ELR (cell line): ENCODE results near the gene KDM2A.
"Not testable (repeated sequence)": the region's sequence is repeated elsewhere in the genome, so short reads cannot be mapped to it uniquely, and the experiment has no call there.

Experiments
- DNase-seq: peaks from one replicate; pipeline ENCODE4 v3.0.0-alpha.2; 2015; ENCODE audit warnings: low read depth

Gene KDM2A

DNA sequence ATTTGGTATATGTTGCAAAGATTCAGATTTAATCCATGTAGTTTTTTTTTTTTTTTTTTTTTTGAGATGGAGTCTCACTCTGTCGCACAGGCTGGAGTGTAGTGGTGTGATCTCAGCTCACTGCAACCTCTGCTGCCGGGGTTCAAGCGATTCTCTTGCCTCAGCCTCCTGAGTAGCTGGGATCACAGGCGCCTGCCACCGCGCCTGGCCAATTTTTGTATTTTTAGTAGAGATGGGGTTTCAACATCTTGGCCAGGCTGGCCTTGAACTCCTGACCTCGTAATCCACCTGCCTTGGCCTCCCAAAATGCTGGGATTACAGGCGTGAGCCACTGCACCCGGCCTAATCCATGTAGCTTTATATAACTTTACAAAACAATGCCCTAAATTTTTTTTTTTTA, 49.8 kb downstream of the KDM2A start:
- not testable (repeated sequence) for DNase-seq

DNA sequence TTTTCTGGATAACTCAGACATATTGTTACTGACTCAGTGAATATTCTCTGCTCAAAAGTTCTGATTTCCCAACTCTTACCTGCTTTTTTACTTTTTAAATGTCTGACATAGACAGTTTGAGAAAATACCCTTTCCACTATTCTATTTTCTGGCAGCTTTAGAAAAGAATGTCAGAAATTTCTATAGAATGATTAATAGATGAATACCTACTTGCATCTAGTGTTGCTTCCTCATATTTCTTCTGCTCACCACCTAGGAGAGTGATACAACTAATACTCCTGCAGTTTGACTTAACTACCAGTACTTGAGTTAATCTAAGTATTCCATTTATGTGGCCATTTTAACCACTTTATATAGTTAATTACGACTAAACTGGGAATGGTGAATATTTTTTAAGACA, 55.2 kb downstream of the KDM2A start:
- no peak for DNase-seq

DNA sequence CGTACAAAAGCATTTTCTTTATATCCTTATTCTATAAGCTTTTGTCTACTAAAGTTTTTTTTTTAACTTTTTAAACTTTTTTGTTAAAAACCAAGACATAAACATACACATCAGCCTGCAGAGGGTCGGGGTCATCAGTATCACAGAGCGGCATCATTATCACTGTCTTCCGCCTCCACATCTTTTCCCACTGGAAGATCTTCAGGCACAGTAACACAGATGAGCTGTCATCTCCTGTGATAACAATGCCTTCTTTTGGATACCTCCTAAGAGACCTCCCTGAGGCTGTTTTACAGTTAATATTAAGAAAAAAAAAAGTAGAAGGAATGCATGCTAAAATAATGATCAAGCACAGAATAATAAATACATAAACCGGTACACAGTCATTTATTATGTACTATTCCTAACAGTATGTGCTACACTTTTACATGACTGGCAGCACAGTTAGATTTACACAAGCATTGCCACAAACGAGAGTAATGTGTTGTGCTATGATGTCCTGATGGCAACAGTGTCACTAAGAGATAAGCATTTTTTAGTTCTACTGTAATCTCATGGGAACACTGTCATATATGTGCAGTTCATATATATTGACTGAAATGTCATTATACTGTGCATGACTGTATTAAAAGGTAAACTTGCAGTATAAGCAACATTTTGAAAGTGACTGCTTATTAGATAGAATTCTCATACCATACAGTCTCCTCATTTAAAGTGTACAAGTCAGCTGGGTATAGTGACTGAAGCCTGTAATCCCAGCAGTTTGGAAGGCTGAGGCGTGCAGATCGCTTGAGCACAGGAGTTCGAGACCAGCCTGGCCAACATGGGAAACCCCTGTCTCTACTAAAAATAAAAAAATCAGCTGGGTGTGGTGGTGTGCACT, 58.6 kb downstream of the KDM2A start:
- DNase-seq = no peak

DNA sequence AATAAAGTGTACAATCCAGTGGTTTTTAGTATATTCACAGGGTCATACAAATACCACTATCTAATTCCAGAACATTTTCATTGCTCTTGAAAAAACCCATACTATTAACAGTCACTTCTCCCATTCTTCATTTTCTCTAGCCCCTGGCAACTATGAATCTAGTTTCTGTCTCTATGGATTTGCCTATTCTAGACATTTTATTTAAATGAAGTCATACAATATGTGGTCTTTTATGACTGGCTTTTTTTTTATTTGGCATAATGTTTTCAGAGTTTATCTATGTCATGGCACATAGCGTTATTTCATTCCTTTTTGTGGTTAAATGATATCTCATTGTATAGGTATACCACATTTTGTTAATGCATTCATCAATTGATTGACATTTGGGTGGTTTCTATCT, 59.4 kb downstream of the KDM2A start:
- peak; percentile 62 for DNase-seq

DNA sequence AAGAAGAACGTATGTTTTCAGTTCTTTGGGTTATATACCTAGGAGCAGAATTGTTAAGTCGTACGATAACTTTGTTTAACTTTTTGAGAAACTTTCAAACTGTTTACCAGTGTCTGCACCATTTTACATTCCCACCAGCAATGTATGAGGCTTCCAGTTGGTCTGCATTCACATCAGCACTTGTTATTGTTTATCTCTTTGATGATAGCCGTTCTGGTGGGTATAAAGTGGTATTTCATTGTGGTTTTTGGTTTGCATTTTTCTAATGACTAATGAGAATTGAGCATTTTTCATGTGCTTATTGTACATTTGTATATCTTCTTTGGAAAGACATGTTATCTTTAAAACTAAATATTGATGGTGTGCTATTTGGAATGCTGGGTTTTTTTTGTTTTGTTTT, 59.8 kb downstream of the KDM2A start:
- DNase-seq = peak; percentile 78

DNA sequence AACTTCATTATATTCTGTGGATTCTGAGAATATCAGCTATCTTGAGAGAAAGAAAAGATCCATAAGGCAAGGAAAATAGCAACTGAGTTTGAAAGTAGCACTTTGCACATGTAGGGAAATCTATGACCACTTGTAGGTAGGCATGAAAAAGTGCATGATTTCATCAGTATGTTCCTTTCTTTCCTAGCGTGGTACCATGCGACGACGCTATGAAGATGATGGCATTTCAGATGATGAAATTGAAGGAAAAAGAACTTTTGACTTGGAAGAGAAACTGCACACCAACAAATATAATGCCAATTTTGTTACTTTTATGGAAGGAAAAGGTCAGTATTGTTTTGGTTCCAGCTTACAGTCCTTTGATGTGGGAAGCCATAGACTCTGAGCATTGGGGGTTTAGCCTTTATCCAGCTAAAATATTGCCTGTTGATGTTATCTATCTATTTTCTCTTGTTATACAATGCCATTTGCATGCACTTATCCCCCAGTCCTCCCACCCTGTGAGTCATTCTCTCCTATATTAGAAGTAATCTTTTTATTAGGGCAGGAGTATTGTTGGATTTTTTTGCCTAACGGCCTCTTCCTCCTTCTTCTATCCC, 60.9 kb downstream of the KDM2A start:
- peak; percentile 16 for DNase-seq

DNA sequence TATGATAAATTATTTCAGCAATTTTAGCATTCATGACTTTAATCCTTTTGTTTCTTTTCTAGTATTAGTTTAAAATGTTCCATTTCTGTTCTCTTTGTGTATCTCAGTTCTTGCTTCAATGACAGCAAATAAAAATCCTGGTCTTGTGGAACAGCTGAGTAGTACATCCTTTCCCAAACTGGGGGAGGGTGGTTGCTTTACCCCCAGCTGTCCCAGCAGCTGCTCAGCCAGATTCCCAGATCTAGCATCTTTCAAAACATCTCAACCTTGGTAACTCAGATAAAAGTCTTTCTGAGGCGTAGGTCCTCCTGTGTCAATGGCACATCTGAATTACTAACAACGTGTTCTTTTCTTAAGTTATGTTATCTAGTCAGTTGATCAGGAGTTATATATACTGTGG, 75.0 kb downstream of the KDM2A start:
- DNase-seq = no peak

DNA sequence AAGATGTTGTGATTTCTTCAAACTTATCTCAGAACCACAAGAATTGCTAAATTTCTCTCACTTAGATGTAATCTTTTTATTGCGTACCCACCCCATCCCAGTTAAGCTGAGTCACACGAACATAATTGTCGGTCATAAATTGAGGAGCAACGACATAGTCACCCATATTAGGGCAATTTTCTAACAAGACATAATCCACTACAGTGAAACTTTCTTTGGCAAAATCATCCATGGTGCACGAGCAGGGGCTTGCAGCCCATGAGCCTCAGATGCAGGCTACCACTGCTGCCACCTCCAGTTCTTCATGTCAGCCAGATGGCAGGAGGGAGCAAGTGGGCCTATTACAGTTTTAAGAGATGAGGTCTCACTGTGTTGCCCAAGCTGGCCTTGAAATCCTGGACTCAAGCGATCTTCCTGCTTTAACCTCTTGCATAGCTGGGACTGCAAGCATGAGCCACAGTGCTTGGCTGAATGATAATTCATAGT, 77.0 kb downstream of the KDM2A start:
- peak; percentile 64 for DNase-seq

DNA sequence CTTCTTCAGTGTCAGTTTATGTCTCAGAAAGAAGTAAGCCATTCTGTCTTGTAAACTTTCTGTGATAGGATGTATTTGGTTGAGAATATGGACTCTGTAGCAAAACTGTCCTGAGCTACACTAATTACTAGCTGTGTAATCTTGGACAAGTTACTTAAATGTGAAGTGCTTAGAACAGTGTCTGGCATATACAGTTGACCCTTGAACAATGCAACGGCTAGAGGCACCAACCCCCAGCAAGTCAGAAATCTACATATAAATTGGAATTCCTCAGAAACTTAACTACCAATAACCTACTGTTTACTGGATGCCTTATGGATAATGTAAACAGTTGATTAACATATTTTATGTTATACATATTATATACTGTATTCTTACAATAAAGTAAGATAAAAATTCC, 78.5 kb downstream of the KDM2A start:
- no peak for DNase-seq

DNA sequence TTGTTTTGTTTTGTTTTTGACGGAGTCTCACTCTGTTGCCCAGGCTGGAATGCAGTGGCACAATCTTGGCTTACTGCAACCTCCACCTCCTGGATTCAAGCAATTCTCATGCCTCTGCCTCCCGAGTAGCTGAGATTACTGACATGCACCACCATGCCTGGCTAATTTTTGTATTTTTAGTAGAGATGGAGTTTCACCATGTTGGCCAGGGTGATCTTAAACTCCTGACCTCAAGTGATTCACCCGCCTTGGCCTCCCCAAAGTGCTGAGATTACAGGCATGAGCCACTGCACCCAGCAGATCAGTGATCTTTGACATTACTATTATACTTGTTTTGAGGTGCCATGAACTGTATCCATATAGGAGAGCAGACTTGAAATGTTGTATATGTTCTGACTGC, 79.7 kb downstream of the KDM2A start:
- DNase-seq = not testable (repeated sequence)

DNA sequence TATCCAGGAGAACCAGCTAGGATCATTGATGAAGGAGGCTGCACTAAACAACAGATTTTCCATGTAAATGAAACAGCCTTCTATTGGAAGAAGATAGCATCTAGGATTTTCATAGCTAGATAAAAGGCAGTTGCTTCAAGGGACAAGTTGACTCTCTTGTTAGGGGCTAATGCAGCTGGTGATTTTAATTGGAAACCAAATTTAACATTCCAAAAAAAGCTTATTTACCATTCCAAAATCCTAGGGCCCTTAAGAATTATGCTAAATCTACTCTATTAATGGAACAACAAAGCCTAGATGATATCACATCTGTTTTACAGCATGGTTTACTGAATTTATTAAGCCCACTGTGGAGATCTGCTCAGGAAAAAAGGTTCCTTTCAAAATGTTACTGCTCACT, 80.7 kb downstream of the KDM2A start:
- DNase-seq = no peak

DNA sequence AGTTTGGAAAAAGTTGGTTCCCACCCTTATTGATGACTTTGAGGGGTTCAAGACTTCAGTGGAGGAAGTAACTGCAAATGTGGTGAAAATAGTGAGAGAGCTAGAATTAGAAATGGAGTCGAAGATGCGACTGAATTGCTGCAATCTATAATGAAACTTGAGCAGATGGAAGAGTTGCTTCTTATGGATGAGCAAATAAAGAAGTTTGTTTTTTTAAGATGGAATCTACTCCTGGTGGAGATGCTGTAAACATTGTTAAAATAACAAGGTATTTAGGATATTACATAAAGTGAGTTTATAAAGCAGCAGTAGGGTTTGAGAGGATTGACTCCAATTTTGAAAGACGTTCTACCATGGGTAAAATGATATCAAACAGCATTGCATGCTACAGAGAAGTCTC, 83.0 kb downstream of the KDM2A start:
- DNase-seq = no peak

DNA sequence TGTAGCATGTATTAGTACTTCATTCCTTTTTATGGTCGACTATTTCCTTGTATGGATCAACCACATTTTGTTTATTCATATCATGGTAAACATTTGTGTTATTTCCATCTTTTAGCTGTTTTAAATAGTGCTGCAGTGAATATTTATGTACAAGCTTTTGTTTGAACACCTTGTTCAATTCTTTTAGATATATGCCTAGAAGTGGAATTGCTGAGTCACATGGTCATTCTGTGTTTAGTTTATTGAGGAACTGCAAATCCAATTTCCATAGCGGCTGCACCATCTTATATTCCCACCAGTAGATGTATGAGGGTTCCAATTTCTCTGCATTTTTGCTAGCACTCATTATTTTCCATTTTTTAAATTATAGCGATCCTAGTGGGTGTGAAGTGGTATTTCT, 85.8 kb downstream of the KDM2A start:
- no peak for DNase-seq

DNA sequence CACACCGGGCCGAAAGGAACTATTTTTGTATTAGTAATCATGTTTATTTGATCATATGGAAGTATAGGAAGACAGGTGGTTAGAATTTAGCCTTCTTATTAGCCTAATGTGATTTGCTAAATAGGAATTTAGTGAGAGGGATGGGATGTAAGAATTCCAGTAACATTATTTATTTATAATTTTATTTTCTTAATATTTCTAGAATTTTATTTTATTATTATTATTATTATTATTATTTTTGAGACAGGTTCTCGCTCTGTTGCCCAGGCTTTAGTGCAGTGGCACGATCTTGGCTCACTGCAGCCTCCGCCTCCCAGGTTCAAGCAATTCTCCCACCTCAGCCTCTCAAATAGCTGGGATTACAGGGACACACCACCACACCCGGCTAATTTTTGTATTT, 90.2 kb downstream of the KDM2A start:
- DNase-seq = not testable (repeated sequence)

DNA sequence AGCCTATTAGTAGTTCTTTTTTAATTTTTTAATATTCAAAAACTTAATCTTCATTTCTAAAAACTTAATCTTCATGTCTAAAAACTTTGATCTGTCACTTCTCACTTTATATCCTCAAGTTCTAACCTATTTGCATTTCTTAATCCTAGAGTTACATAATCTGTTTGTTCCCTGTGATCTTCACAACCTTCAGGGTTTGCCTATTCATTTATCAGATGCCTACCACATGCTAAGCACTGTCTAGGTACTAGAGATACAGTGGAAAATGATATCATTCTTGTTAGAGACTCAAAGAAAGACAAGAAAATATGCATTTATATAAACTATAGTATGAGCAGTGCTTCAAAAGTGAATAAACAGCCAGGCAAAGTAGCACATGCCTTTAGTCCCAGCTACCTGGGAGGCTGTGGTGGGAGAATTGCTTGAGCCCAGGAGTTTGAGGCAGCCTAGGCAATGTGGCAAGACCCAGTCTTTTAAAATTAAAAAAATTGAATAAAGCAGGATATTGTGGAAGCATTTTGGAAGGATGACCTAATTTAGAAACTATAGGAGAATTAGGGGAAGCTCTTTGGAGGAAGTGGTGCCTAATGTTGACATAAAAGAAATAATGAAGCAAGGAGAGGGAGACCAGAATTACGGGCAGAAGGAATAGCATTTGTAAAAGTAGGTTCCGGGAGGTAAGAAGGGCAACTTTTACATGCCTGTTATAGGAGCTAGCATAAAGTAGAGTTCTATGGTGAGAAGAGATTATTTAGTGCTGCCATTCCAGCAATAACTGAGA, 92.8 kb downstream of the KDM2A start:
- DNase-seq = no peak

DNA sequence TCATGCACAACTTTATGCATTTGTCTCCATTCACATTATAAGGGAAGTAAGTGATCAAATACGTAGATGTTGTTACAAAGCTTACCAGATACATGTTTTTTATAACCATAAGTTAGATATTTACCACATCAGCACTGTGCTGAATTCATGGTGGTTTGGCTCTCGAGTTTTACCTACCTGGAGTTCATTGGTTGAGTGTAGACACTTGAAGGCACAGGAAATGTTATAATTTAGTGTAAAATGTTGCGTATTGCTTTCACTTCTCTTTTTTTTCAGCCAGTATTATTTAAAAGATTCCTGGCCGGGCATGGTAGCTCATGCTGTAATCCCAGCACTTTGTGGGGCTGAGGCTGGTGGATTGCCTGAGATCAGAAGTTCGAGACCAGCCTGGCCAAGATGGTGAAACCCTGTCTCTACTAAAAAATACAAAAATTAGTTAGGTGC, 94.1 kb downstream of the KDM2A start:
- DNase-seq = no peak

DNA sequence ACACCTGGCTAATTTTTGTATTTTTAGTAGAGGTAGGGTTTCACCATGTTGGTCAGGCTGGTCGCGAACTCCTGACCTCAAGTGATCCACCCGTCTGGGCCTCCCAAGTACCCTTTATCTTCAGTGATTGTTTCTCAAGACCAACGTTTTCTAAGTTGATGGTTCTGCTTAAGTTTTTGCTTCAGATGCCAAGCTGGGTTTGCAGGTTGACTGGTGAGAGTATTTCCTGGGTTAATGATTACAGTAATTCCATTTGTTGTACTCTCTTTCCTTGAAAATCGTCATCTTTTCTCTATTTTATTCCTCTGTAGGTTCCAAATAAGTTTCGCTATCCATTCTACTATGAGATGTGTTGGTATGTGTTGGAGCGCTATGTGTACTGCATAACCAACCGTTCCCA, 108.7 kb downstream of the KDM2A start:
- DNase-seq = no peak

DNA sequence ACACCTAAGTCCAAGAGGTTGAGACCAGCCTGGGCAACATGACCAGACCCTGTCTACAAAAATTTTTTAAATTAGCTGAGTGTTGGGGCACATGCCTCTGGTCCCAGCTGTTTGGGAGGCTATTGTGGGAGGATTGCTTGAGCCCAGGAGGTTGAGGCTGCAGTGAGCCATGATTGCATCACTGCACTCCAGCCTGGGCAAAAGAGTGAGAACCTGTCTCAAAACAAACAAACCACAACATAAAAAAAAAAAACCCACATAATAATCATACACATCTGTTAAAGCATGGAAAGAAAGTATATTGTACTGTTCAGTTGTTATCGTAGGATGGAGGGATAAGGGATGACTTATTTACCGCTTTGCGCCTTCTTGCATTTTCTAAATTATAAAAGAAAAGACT, 111.3 kb downstream of the KDM2A start:
- no peak for DNase-seq

DNA sequence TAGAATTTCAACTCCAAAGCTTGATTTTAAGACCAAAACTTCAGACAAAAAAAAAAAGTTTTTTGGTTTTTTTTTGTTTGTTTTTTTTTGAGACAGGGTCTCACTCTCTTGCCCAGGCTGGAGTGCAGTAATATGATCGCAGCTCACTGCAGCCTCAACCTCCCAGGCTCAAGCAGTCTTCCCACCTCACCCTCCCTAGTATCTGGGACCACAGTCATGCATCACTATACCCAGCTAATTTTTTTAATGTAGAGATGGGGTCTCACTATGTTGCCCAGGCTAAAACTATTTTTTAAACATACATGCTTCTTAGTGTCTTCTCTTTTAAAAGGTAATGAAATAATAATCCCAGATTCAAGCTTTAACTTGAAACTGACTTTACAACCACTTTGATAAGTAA, 111.8 kb downstream of the KDM2A start:
- DNase-seq = no peak

DNA sequence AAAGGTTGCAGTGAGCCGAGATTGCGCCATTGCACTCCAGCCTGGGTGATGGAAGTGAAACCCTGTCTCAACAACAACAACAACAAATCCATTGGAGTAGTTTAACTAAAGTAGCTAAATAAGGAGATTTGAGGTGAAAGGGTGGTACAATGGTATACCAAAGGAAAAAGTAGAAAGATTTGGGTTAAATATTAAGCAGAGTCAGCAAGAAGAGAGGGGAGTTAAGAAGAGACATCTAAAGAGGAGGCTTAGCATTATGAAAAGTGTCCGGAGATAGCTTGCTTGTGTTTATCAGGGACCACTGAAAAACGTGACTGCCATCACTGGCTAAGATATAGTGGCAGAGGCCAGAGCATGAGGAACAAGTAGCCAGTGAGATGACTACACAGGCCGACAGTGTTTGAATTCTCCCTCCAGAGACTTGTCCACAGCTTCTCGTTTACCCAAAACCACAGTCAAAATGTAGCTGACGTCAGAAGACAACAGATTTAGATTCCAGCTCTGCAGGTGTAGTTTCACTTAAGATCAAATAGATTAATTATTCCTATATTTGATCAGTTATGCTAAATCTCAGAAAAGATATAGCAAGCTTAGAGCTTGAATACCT, 114.6 kb downstream of the KDM2A start:
- no peak for DNase-seq

DNA sequence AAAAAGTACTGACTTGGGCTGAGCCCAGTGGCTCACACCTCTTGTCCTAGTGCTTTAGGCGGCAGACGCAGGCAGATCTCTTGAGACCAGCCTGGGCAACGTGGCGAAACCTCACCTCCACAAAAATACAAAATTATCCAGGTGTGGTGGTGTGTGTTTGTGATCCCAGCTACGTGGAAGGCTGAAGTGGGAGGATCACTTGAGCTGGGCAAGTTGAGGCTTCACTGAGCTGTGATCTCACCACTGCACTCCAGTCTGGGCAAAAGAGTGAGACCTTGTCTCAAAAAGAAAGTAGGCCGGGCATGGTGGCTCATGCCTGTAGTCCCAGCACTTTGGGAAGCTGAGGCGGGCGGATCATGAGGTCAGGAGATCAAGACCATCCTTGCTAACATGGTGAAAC, 115.5 kb downstream of the KDM2A start:
- not testable (repeated sequence) for DNase-seq

DNA sequence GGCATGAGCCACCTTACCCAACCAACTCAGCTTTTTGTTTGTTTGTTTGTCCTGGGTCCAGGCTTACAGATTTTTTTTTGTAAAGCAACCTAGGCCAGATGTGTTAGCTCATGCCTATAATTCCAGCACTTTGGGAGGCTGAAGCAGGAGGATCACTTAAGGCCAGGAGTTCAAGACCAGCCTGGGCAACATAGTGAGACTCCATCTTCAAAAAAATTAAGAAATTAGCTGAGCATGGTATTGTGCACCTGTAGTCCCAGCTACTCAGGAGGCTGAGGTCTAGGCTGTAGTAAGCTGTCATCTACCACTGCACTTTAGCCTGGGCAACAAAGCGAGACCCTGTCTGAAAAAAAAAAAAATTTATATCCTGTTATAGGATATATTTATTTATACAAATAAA, 118.5 kb downstream of the KDM2A start:
- no peak for DNase-seq
